NK-92 (cell line): Measurements from ENCODE around the gene RASIP1.
"Not testable (repeated sequence)": the region's sequence is repeated elsewhere in the genome, so short reads cannot be mapped to it uniquely, and the experiment has no call there.

Source experiments
- DNase-seq: peaks from one replicate; lab custom pipeline; 2025; ENCODE audit not compliant: unreplicated experiment; lab: John Stamatoyannopoulos, UW

RASIP1 gene, protein sequence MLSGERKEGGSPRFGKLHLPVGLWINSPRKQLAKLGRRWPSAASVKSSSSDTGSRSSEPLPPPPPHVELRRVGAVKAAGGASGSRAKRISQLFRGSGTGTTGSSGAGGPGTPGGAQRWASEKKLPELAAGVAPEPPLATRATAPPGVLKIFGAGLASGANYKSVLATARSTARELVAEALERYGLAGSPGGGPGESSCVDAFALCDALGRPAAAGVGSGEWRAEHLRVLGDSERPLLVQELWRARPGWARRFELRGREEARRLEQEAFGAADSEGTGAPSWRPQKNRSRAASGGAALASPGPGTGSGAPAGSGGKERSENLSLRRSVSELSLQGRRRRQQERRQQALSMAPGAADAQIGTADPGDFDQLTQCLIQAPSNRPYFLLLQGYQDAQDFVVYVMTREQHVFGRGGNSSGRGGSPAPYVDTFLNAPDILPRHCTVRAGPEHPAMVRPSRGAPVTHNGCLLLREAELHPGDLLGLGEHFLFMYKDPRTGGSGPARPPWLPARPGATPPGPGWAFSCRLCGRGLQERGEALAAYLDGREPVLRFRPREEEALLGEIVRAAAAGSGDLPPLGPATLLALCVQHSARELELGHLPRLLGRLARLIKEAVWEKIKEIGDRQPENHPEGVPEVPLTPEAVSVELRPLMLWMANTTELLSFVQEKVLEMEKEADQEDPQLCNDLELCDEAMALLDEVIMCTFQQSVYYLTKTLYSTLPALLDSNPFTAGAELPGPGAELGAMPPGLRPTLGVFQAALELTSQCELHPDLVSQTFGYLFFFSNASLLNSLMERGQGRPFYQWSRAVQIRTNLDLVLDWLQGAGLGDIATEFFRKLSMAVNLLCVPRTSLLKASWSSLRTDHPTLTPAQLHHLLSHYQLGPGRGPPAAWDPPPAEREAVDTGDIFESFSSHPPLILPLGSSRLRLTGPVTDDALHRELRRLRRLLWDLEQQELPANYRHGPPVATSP

DNA sequence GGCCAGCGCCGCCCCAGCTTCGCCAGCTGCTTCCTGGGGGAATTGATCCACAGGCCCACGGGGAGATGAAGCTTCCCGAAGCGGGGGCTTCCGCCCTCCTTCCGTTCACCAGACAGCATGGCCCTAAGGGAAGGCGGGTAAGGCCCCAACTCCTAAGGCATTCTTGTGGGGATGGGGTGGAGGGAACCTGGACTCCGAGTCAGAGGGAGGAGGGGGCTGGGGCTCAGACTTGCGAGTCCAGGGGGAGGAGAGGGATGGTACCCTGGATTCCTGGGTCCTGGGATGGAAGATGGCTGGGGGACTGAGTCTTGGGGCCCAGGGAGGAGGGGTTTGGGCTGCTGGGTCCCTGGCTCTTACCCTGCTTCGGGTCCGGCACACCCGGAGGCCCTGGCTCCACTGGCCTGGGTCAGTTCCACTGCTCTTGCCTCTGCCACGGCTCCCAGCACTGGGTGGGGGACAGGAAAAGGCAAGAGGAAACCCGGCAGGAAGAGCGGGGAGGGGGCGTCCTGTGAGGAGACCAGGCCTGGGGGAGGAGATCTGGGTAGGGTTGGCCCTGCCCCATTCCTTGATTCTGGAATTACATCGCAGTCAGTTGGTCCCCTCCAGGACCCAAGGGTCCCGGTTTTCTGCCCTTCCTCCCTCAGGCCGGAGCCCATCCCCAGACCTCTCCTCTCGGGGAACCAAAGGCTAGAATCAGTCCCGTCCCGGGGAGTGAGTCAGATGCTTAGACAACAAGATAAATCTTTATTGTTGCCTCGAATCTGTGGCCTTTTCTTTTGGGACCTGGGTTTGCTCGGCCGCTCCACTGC is at the start of gene RASIP1:
Gene RASIP1, minus strand, starts transcription at position 447 of the 809 bp plus-strand sequence. Its CDS starts 328 bp downstream, at position 119.
- DNase-seq, result no peak

DNA sequence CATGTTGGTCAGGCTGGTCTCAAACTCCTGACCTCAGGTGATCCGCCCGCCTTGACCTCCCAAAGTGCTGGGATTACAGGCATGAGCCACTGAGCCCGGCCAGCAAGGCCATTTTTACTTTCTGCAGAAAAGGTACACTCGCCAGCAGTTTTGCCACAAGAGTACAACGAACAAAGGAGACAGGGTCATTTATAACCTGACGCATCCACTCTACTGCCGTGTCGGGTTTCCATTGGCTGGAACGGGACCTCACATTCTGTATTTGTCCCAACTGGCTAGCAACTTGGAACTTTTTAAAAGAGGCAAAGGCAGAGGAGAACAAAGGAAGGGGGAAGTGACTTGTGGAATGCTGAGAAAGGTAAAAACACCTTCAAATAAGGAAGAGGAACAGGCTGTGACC is 46.9 kb upstream of the RASIP1 start:
- DNase-seq, result not testable (repeated sequence)

DNA sequence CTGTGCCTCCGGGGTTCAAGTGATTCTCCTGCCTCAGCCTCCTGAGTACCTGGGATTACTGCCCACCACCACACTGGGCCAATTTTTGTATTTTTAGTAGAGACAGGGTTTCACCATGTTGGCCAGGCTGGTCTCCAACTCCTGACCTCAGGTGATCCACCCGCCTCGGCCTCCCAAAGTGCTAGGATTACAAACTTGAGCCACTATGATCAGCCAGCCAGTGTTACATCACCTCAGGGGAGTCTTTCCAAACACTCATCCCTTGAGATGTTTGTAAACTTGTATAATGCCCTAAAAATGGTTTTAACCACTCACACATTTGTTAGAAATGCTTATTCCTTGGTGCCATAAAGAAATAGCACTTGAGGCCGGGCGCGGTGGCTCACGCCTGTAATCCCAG is 46.0 kb upstream of the RASIP1 start:
- DNase-seq, result not testable (repeated sequence)

DNA sequence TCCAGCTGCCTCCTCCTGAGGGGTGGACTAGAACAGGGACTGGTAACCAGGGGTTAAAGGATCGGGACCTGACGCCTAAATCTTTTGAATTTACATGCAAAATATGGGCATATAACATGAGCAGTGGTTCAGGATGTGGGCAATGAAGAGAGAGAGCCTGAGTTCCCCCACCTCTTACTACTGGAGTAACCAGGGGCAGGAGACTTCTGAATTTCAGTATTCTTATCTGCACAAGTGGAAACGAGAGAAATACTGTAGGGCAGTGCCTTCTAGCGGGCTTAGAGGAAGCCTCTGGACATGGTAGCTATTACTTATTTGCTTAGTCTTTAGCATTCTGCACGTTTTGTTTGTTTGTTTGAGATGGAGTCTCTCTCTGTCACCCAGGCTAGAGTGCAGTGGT is 44.1 kb upstream of the RASIP1 start:
- no peak for DNase-seq

DNA sequence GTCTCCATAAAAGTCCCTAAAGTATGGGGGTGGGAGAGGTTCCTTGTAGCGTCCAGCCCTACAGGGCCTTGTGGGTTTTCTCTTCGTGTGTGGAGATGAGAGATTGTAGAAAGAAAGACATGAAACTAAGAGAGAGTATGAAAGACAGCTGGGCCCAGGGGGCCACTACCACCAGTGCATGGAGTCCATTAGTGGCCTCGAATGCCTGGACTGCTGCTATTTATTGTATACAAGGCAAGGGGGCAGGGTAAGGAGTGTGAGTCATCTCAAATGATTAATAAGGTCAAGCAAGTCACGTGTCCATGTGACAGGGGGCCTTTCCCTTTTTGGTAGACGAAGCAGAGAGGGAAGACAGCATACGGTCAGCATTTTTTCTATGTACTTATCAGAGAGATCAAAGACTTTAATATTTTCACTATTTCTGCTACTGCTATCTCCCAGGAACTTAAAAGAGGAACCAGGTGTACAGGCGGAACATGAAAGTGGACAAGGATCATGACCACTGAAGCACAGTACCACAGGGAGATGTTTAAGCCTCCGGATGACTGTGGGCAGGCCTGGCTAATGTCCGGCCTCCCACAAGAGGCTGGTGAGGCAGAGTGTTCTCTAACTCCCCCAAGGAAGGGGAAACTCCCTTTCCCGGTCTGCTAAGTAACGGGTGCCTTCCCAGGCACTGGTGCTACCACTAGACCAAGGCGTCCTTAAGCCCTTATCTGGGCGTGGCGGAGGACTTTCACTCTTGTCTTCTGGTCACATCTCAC is 40.4 kb upstream of the RASIP1 start:
- no peak for DNase-seq

DNA sequence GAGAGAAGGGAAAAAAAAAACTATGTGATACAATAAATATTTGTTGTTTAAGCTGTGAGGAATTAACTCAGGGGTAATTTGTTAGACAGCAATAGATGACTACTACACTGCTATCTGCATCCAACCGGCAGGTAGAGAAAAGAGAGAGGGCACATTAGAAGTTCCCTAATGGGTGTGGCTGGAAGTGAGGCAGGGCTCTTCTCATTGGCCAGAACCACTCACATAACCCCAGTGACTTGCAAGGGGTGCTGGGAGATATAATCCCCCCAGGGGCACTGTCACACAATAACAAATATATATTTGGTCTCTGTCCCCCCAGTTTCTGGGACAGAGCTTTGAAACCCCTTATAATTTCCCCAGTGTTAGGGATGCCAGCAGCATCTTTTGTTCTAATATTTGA is 39.2 kb upstream of the RASIP1 start:
- no peak for DNase-seq

DNA sequence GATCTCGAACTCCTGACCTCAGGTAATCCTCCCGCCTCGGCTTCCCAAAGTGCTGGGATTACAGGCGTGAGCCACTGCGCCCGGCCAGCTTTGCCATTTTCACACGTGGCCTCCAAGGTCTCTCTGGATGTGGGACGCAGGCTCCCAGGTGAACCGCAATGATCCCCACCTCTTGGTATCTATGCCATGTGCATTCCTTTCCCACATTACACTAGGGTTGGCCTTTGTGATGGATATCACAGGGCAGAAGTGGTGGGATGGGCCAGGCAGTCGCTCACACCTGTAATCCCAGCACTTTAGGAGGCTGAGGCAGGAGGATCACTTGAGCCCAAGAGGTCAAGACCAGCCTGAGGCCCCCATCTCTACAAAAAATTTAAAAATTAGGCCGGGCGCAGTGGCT is 37.3 kb upstream of the RASIP1 start:
- no peak for DNase-seq

DNA sequence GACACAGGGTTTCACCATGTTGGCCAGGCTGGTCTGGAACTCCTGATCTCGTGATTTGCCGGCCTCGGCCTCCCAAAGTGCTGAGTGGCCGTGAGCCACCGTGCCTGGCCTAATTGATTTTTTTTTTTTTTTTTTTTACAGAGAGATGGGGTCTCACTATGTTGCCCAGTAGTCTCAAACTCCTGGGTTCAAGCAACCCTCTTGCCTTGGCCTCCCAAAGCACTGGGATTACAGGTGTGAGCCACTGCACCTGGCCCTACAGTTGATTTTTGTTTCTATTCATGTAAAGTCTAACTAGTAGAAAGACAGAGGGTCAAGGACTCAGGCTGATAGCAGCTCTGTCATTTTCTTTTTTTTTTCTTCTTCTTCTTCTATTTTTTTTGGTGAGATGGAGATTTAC is 36.7 kb upstream of the RASIP1 start:
- DNase-seq, result no peak

DNA sequence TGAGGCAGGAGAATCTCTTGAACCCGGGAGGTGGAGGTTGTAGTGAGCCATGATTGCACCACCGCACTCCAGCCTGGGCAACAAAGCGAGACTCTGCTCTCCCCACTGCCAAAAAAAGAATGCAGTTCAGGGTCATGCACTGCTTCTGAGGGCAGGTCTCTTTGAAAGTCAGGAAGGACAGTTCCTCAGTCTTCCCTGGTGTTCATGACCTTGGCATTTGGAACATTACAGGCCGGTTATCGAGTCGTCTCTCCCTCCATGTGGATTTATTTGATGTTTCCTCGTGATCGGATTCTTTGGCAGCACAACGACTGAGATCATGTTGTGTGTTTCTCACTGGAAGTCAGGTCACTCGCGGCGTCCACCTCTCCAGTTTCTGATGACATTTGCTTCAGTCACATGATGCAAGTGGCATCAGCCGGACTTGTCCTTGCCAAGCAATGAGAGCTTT is 32.1 kb upstream of the RASIP1 start:
- no peak for DNase-seq

DNA sequence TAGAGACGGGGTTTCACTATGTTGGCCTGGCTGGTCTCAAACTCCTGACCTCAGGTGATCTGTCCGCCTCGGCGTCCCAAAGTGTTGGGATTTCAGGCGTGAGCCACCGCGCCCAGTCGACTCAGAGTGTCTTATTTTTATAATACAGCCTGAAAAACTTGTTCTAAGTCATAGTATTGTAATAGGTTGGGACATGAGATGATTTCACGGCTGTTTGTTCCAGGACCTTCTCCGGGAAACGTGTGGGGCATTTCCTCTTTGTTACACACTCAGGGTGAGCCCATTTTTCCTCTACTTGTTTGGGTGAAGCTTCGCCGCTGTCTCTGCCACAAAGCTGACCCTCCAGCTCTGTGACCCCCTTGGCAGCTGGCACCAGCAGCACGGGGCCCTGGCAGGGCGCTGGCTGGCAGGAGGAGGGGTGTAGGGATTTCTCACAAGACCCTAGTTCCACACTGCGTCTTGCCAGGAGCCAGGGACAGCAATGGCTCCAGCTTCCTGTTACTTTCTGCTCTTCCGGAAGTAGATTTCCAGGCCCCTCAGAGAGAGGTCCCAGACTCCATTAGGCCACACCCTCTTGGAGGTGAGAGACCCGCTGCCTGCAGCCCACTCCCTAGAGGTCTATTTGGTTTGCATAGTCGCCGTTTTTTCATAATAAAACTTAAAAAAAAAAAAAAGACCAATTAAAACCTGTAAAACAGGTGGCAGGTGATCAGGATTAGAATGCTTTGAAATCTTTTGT is 30.5 kb upstream of the RASIP1 start:
- DNase-seq, result no peak

DNA sequence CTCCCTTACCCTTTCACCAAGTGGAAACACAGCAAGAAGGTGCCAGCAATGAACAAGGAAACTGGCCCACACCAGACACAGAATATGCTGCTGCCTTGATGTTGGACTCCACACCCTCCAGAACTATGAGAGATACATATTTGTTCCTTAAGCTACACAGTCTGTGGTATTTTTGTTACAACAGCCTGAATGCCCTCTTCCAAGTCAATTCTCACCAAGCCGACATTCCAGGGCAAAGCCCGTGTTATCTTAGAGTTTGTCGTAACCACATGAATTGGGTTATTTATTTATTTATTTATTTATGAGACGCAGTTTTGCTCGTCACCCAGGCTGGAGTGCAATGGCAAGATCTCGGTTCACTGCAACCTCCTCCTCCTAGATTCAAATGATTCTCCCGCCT is 29.9 kb upstream of the RASIP1 start:
- DNase-seq, result no peak

DNA sequence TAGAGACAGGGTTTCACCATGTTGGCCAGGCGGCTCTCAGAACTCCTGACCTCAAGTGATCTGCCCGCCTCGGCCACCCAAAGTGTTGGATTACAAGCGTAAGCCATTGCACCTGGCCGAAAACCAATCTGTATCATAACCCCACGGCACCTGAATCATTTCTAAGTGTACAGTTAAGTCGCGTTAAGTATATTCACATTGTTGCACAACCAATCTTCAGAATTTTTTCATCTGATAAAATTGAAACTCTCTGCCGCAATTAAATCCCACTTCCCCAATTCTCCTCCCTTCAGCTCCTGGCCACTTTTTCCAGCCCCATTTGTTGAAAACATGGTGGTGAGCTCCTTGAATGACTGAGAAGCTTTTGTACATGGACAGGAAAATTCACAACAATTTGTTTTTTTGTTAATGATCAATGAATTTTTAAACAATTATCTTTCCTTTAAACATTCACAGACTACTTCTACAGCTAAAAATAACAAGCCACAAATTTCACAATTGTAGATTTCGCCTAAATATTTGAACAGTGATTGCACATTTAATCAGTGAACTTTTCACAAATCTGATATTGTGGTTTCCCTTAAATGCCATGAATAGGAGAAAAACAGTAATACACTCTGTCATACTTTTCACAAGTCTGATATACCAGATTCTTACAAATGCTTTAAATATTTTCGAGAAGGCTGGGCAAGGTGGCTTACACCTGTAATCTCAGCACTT is 28.7 kb upstream of the RASIP1 start:
- no peak for DNase-seq

DNA sequence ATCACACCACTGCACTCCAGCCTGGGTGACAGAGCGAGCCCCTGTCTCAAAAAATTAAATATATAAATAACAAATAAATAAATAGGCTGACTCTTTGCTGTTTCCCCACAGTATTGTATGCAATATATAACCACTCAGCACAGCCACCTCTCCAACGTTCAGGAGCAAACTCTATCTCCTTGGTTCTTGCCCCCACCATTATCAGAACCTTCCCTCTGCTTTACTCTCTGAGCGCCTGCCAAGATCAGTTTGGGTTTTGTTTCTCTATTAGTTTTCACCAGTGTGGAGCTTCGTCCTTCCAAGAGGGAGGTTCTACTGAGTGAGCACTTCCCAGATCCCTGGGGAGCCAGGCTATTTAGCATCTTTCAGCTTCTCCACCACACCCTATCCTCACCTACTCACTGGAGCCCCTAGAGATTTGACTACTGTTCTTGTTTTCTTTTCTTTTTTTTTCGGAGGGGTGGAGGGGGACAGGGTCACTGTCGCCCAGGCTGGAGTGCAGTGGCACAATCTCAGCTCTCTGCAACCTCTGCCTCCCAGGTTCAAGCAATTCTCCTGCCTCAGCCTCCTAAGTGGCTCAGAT is 27.9 kb upstream of the RASIP1 start:
- DNase-seq, result not testable (repeated sequence)

DNA sequence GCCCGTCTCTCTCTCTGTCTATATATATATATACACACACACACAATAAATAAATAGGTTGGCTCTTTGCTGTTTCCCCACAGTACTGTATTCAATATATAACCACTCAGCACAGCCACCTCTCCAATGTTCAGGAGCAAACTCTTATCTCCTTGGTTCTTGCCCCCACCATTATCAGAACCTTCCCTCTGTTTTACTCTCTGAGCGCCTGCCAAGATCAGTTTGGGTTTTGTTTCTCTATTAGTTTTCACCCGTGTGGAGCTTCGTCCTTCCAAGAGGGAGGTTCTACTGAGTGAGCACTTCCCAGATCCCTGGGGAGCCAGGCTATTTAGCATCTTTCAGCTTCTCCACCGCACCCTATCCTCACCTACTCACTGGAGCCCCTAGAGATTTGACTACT is 25.4 kb upstream of the RASIP1 start:
- DNase-seq, result not testable (repeated sequence)

DNA sequence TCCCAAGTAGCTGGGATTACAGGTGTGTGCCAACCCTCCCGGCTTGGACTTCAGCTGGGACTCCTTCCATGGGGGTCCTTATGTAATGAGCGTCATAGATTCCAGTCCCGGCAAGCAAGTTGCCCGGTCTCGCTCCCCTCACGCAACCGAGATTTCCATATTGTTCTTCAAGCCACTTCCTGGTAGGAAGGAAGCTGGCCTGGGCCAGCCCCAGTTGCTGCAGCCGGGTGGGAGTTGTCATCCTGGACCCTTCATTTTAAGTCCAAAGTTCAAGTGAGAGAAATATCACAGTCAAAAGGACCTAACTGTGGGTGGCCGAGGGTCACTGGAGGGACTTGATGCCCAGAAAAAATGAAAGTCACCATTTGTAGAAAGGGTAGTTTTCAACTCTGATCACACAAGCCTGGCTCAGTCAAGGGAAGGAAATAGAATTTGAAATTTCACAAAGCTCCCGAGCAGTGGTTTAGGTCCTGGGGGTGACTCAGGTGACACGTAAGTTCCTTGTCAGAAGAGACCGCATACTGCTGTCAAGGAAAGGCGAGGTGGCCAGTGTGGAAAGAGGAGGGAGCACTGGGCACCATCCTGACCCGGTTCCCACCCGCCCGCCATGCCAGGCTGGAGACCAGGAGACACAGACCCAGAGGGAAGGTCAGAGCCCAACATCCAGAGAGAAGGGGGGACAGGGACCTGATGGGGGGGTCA is 20.2 kb upstream of the RASIP1 start:
- DNase-seq, result no peak

DNA sequence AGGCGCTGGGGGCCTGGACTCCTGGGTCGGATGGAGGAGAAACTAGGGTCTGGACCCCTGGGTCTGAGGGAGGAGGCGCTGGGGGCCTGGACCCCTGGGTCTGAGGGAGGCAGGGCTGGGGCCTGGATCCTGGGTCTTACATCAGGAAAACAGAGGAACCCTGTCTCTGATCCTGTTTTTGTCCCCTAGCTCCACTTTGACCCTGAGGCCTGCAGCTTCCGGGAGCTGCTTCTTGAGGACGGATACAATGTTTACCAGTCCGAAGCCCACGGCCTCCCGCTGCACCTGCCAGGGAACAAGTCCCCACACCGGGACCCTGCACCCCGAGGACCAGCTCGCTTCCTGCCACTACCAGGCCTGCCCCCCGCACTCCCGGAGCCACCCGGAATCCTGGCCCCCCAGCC is 17.3 kb upstream of the RASIP1 start:
- DNase-seq, result no peak

DNA sequence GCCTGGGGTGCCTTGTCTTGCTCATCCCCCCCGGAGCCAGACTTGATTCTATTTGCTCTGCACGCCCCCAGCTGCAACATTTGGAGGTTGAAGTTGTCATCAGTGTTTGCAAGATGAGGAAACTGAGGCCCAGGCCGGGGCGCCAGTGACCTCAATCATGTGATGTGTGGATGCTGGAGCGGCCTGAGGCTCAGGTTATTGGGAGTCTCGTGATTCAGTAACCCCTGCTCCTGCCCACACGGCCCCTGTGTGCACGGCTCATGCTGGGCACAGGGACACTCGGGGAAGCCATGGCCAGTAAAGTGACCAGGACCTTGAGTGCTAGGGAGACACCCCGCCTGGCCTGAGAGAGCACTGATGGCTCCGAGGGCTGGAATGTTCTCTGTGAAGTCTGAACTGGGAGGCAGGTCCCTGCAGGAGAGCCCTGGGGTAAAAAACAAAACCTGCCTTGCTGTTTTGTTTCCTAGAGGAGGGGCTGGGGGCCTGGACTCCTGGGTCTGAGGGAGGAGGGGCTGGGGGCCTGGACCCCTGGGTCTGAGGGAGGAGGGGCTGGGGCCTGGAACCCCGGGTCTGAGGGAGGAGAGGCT is 16.8 kb upstream of the RASIP1 start:
- no peak for DNase-seq

DNA sequence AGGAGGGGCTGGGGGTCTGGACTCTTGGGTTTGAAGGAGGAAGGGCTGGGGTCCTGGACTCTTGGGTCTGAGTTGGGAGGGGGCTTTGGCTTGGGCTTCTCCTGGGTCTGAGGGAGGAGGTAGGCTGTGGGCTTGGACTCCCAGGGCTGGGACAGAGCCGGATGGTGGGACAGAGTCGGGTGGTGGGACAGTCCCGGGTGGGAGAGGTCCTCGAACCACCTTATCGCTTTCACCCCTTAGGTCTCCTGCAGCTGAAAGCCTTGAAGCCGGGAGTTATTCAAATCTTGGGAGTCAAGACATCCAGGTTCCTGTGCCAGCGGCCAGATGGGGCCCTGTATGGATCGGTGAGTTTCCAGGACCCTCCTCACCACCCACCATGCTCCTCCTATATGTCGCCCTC is 16.3 kb upstream of the RASIP1 start:
- DNase-seq, result no peak
